IMR-90 (cell line): ENCODE measurements around the gene KIAA0513. TPM values are rescaled to one million over a fixed set of nuclear protein-coding genes. Genes with fewer than 3 reads are reported as not detected.

Experiments used
- ATAC-seq: fragments of 200-7000 bp; cut with Tn5 transposase; 2 replicates; pipeline ENCODE4 v1.9.1; 2020; ENCODE audit warnings: low read depth, mild to moderate bottlenecking, moderate library complexity
- BruUV-seq: library from RNA; stranded (reverse); fragments of 400-500 nt; replicated peaks from 2 replicates; lab custom pipeline; 2021; lab: Mats Ljungman, UMichigan
- CTCF ChIA-PET: fragments of 300-600 bp; formaldehyde crosslinking; extraction: SDS; loops from one replicate; lab custom pipeline; 2021; ENCODE audit warnings: antibody characterized with exemption; lab: Yijun Ruan, JAX
- POLR2A ChIA-PET: fragments of 300-600 bp; sonication (Branson Sonifier 250); formaldehyde crosslinking; loops from one replicate; lab custom pipeline; 2022; ENCODE audit warnings: antibody characterized with exemption; ENCODE audit not compliant: unreplicated experiment; lab: Charles Lee
- DNase-seq: peaks from one replicate; pipeline ENCODE4 v3.0.0; 2013
- H2AFZ ChIP-seq: replicated peaks from 2 replicates; pipeline ENCODE3; 2013; ENCODE audit warnings: low read length, mild to moderate bottlenecking; ENCODE audit not compliant: poor library complexity
- H2AK5ac ChIP-seq: 2 replicates; pipeline ENCODE4 v1.6.1; 2013; ENCODE audit warnings: low read depth, low read length, inconsistent platforms
- H2AK9ac ChIP-seq: replicated peaks from 2 replicates; pipeline ENCODE3; 2013; ENCODE audit warnings: mild to moderate bottlenecking, low read depth, low read length, moderate library complexity; ENCODE audit not compliant: poor library complexity
- H2BK120ac ChIP-seq: 2 replicates; pipeline ENCODE4 v1.6.1; 2013; ENCODE audit warnings: low read depth, low read length, inconsistent platforms
- H2BK15ac ChIP-seq: 3 replicates; pipeline ENCODE4 v1.6.1; 2013; ENCODE audit warnings: low read depth, low read length, inconsistent platforms
- H2BK20ac ChIP-seq: 2 replicates; pipeline ENCODE4 v1.6.1; 2013; ENCODE audit warnings: low read depth, mild to moderate bottlenecking, inconsistent platforms, low read length, moderate library complexity
- H2BK5ac ChIP-seq: 2 replicates; pipeline ENCODE4 v1.6.1; 2013; ENCODE audit warnings: mild to moderate bottlenecking, low read depth, low read length, inconsistent platforms; ENCODE audit not compliant: poor library complexity, severe bottlenecking
- H3K14ac ChIP-seq: replicated peaks from 2 replicates; pipeline ENCODE4 v1.6.1; 2013; ENCODE audit warnings: low read depth, low read length, inconsistent platforms
- H3K18ac ChIP-seq: 2 replicates; pipeline ENCODE4 v1.6.1; 2013; ENCODE audit warnings: low read depth, low read length, control low read depth
- H3K23ac ChIP-seq: 2 replicates; pipeline ENCODE4 v1.6.1; 2013; ENCODE audit warnings: low read depth, low read length, inconsistent platforms
- H3K27ac ChIP-seq: 2 replicates; pipeline ENCODE4 v1.5.1; 2013; ENCODE audit warnings: mild to moderate bottlenecking, control low read depth, low read length; ENCODE audit not compliant: insufficient read depth
- H3K27me3 ChIP-seq: 2 replicates; pipeline ENCODE4 v1.6.1; 2013; ENCODE audit warnings: low read length; ENCODE audit not compliant: control insufficient read depth, insufficient read depth
- H3K36me3 ChIP-seq: 2 replicates; pipeline ENCODE4 v1.6.1; 2013; ENCODE audit warnings: low read length, mixed read lengths; ENCODE audit not compliant: control insufficient read depth, insufficient read depth
- H3K4ac ChIP-seq: 2 replicates; pipeline ENCODE4 v1.6.1; 2013; ENCODE audit warnings: low read depth, low read length, inconsistent platforms
- H3K4me1 ChIP-seq: 2 replicates; pipeline ENCODE4 v1.6.1; 2013; ENCODE audit warnings: low read length, mixed read lengths; ENCODE audit not compliant: control insufficient read depth, insufficient read depth
- H3K4me2 ChIP-seq: 2 replicates; pipeline ENCODE4 v1.6.1; 2013; ENCODE audit warnings: low read depth, mild to moderate bottlenecking, control low read depth, low read length, moderate library complexity
- H3K4me3 ChIP-seq: 2 replicates; pipeline ENCODE4 v1.5.1; 2013; ENCODE audit warnings: low read depth, mild to moderate bottlenecking, control low read depth, low read length, moderate library complexity; ENCODE audit not compliant: insufficient read depth
- H3K56ac ChIP-seq: 2 replicates; pipeline ENCODE4 v1.6.1; 2013; ENCODE audit warnings: low read length, inconsistent platforms; ENCODE audit not compliant: insufficient read depth; ENCODE audit errors: extremely low read depth
- H3K79me1 ChIP-seq, 2 experiments: 2 replicates each; pipeline ENCODE4 v1.6.1; 2013; ENCODE audit warnings: low read length in 2 of 2, inconsistent platforms in 1 of 2, low read depth in 1 of 2
- H3K9ac ChIP-seq: 2 replicates; pipeline ENCODE4 v1.6.1; 2013; ENCODE audit warnings: low read depth, low read length, control low read depth
- H3K9me1 ChIP-seq: 2 replicates; pipeline ENCODE4 v1.6.1; 2013; ENCODE audit warnings: low read length, inconsistent platforms; ENCODE audit not compliant: insufficient read depth
- H3K9me3 ChIP-seq: 2 replicates; pipeline ENCODE4 v1.6.1; 2013; ENCODE audit warnings: low read length; ENCODE audit not compliant: control insufficient read depth, insufficient read depth
- H4K20me1 ChIP-seq: 2 replicates; pipeline ENCODE4 v1.6.1; 2013; ENCODE audit warnings: low read length, inconsistent platforms; ENCODE audit not compliant: insufficient read depth
- H4K5ac ChIP-seq: 2 replicates; pipeline ENCODE4 v1.6.1; 2013; ENCODE audit warnings: mild to moderate bottlenecking, low read depth, low read length, control low read depth
- H4K8ac ChIP-seq, 2 experiments: 2 replicates each; pipeline ENCODE4 v1.6.1; 2013; ENCODE audit warnings: low read depth in 2 of 2, low read length in 2 of 2, control low read depth in 1 of 2, inconsistent platforms in 1 of 2
- H4K91ac ChIP-seq: 2 replicates; pipeline ENCODE4 v1.6.1; 2013; ENCODE audit warnings: low read depth, low read length, inconsistent platforms; ENCODE audit not compliant: insufficient read depth
- BHLHE40 ChIP-seq: fragments of 150-350 bp; IDR thresholded peaks from 2 replicates; pipeline ENCODE4 v1.6.1; 2016; ENCODE audit warnings: mild to moderate bottlenecking, low read depth, low read length
- CEBPB ChIP-seq: IDR thresholded peaks from 2 replicates; pipeline ENCODE4 v1.6.1; 2012; ENCODE audit warnings: low read depth, low read length, improper control_type of control experiment
- CHD1 ChIP-seq: IDR thresholded peaks from 2 replicates; pipeline ENCODE4 v1.6.1; 2012; ENCODE audit warnings: low read depth, low read length, improper control_type of control experiment
- CTCF ChIP-seq: conservative IDR thresholded peaks from 2 replicates; pipeline ENCODE4 v1.5.1; 2012; ENCODE audit warnings: mild to moderate bottlenecking, low read depth, low read length, improper control_type of control experiment
- ELK1 ChIP-seq: fragments of 150-350 bp; IDR thresholded peaks from 2 replicates; pipeline ENCODE4 v1.6.1; 2016; ENCODE audit warnings: low read depth, mild to moderate bottlenecking, low read length, moderate library complexity, borderline replicate concordance
- FOS ChIP-seq: fragments of 150-350 bp; IDR thresholded peaks from 2 replicates; pipeline ENCODE4 v1.6.1; 2016; ENCODE audit warnings: low read depth, low read length
- MAFK ChIP-seq: IDR thresholded peaks from 2 replicates; pipeline ENCODE4 v1.6.1; 2012; ENCODE audit warnings: low read depth, low read length, improper control_type of control experiment
- MAZ ChIP-seq: IDR thresholded peaks from 2 replicates; pipeline ENCODE4 v1.6.1; 2012; ENCODE audit warnings: low read depth, mild to moderate bottlenecking, low read length, improper control_type of control experiment, moderate library complexity, borderline replicate concordance
- MXI1 ChIP-seq: IDR thresholded peaks from 2 replicates; pipeline ENCODE4 v1.6.1; 2012; ENCODE audit warnings: low read depth, mild to moderate bottlenecking, low read length, moderate library complexity, borderline replicate concordance
- POLR2A ChIP-seq: IDR thresholded peaks from 2 replicates; pipeline ENCODE4 v1.6.1; 2012; ENCODE audit warnings: mild to moderate bottlenecking, low read depth, low read length
- RAD21 ChIP-seq: IDR thresholded peaks from 2 replicates; pipeline ENCODE4 v1.6.1; 2012; ENCODE audit warnings: low read length, improper control_type of control experiment
- RCOR1 ChIP-seq: IDR thresholded peaks from 2 replicates; pipeline ENCODE4 v1.6.1; 2012; ENCODE audit warnings: mild to moderate bottlenecking, low read length, improper control_type of control experiment; ENCODE audit not compliant: insufficient replicate concordance
- RFX5 ChIP-seq: IDR thresholded peaks from 2 replicates; pipeline ENCODE4 v1.8.0; 2012; ENCODE audit warnings: low read depth, mild to moderate bottlenecking, low read length, moderate library complexity
- SMC3 ChIP-seq: fragments of 150-350 bp; IDR thresholded peaks from 2 replicates; pipeline ENCODE4 v1.6.1; 2016; ENCODE audit warnings: low read depth, mild to moderate bottlenecking, antibody characterized with exemption, low read length, moderate library complexity
- USF2 ChIP-seq: fragments of 150-350 bp; IDR thresholded peaks from 2 replicates; pipeline ENCODE4 v1.6.1; 2017; ENCODE audit warnings: mild to moderate bottlenecking, antibody characterized with exemption, low read length, low read depth
- WGBS, 2 experiments: methylation state at CpG; one replicate each; pipeline versions ENCODE4 v1.1.5 to v1.1.7; 2013; ENCODE audit warnings: missing lambda C conversion rate in 2 of 2; ENCODE audit not compliant: insufficient read length in 1 of 2; ENCODE audit errors: extremely low coverage in 2 of 2; 5-methylcytosine and 5-hydroxymethylcytosine counted together
- dilution Hi-C: fragments of 300-500 bp; cut with HindIII; formaldehyde crosslinking; loops from one replicate; pipeline ENCODE4 v1.14.3; 2018; ENCODE audit warnings: low sequenced_read_pairs; ENCODE audit not compliant: unreplicated experiment
- in situ Hi-C: fragments of 300-500 bp; cut with MboI; formaldehyde crosslinking; loops from 3 replicates; pipeline ENCODE4 v1.14.3; 2019; ENCODE audit warnings: low sequenced_read_pairs, inconsistent platforms, mixed read lengths
- intact Hi-C: fragments of 100-400 bp; cut with micrococcal nuclease; formaldehyde crosslinking; loops from 2 replicates; pipeline ENCODE4 v1.10.0; 2022
- polyA plus RNA-seq, 3 experiments: library from polyadenylated mRNA; depleted of rRNA; stranded (reverse); fragments of >200 nt; gene quantifications; 2 replicates each; pipeline ENCODE4 v1.2.3, GENCODE V29; 2012; ENCODE audit warnings: low replicate concordance in 1 of 3
- total RNA-seq: library from RNA; depleted of rRNA; stranded (reverse); fragments of >200 nt; gene quantifications from 2 replicates; pipeline ENCODE4 v1.2.3, GENCODE V29; 2012

KIAA0513 gene
- total and polyA plus RNA-seq, 2 of the 4 experiments (the other 2 are of a cell fraction) = 9.5 TPM

GRCh38 chr16:85037721-85038120, 10.1 kb downstream of the KIAA0513 start:
- Histone ChIP-seq H2BK15ac (no peak overlapping the region), H2AFZ (no peak overlapping the region), H2BK5ac (no peak overlapping the region), H3K9me3 (no peaks in the 10 kb centered on the region), H3K27ac (no peak overlapping the region), H4K5ac (no peak overlapping the region), H3K4me1 (peaks cover 5% of the 10 kb centered on the region), H4K8ac (no peak overlapping the region; a peak in 1 of 4 replicates), H3K9ac (no peak overlapping the region), H3K4ac (no peak overlapping the region), H2BK20ac (no peak overlapping the region; the same call in 1 of the 2 replicates), H3K23ac (no peak overlapping the region), H3K9me1 (peaks cover 12% of the 10 kb centered on the region), H4K20me1 (0 out of 2 replicates have a peak, but pooled peaks cover 5% of the 10 kb centered on the region), H2AK9ac (no peak overlapping the region), H3K56ac (no peak overlapping the region), H2AK5ac (peak overlapping the region; percentile 54; the same call in 1 of the 2 replicates), H3K4me2 (no peak overlapping the region), H3K36me3 (peaks cover 3% of the 10 kb centered on the region; the same call in 1 of the 2 replicates), H3K14ac (0 out of 2 replicates have a peak overlapping the region, but pooled peaks have one; percentile 3), H3K4me3 (no peak overlapping the region), H2BK120ac (no peak overlapping the region), H4K91ac (no peak overlapping the region), H3K27me3 (no peaks in the 10 kb centered on the region; the same call in 1 of the 2 replicates), H3K18ac (no peak overlapping the region), H3K79me1 (peaks cover 7 to 36% of the 10 kb centered on the region in 2 experiments; a peak in 3 of 4 replicates)
- no peak for TF ChIP-seq RCOR1
- no peak for TF ChIP-seq CTCF
- no peak for TF ChIP-seq SMC3
- TF ChIP-seq CEBPB = no peak
- no peak for TF ChIP-seq RAD21
- no peak for TF ChIP-seq CHD1
- no peak for TF ChIP-seq MXI1
- no peak for TF ChIP-seq USF2
- no peak for TF ChIP-seq POLR2A
- TF ChIP-seq ELK1 = no peak
- TF ChIP-seq MAFK = no peak
- TF ChIP-seq BHLHE40 = no peak
- TF ChIP-seq FOS = no peak
- TF ChIP-seq MAZ = no peak
- no peak for TF ChIP-seq RFX5
- WGBS, 2 experiments = 71% methylated on average over 1 of the region's 5 CpGs; no CpG with 5 or more reads in 1 of the 2 experiments
- POLR2A ChIA-PET = no interaction called here
- dilution Hi-C loops (no loop called here), intact Hi-C loops (no loop called here), in situ Hi-C loops (no loop called here)
- CTCF ChIA-PET = no interaction called here
- no TSS peak for BruUV-seq
- no peak for DNase-seq
- ATAC-seq = no peak
